HEK293 (cell line): ENCODE data around the gene CIPC.

Source experiments
- CTCF ChIP-seq: fragments of 450-650 bp; formaldehyde crosslinking; IDR thresholded peaks from 2 replicates; pipeline ENCODE4 v1.5.1; 2016; ENCODE audit warnings: missing biosample characterization, missing genetic modification characterization
- GLIS1 ChIP-seq: fragments of 450-650 bp; formaldehyde crosslinking; IDR thresholded peaks from 2 replicates; pipeline ENCODE4 v1.5.1; 2016; ENCODE audit warnings: missing biosample characterization, missing genetic modification characterization
- SETDB1 ChIP-seq: IDR thresholded peaks from one replicate; pipeline ENCODE4 v1.6.1; 2017; ENCODE audit warnings: mild to moderate bottlenecking, low read length, moderate library complexity, mixed read lengths; ENCODE audit not compliant: insufficient read length
- TRIM28 ChIP-seq: IDR thresholded peaks from 2 replicates; pipeline ENCODE4 v1.6.1; 2011; ENCODE audit warnings: low read length, control low read depth, borderline replicate concordance
- YY1 ChIP-seq: fragments of 450-650 bp; formaldehyde crosslinking; IDR thresholded peaks from 2 replicates; pipeline ENCODE4 v1.5.1; 2018; ENCODE audit warnings: missing biosample characterization, missing genetic modification characterization
- YY2 ChIP-seq: fragments of 450-650 bp; formaldehyde crosslinking; IDR thresholded peaks from 2 replicates; pipeline ENCODE4 v1.5.1; 2016; ENCODE audit warnings: missing biosample characterization, missing genetic modification characterization
- ZNF114 ChIP-seq: fragments of 450-650 bp; formaldehyde crosslinking; IDR thresholded peaks from 2 replicates; pipeline ENCODE4 v1.5.0; 2017; ENCODE audit warnings: missing biosample characterization, missing genetic modification characterization
- ZNF488 ChIP-seq: fragments of 450-650 bp; formaldehyde crosslinking; IDR thresholded peaks from 2 replicates; pipeline ENCODE4 v1.5.1; 2016; ENCODE audit warnings: missing biosample characterization, missing genetic modification characterization
- ZNF513 ChIP-seq: fragments of 450-650 bp; IDR thresholded peaks from 2 replicates; pipeline ENCODE4 v1.5.1; 2018; ENCODE audit warnings: missing biosample characterization, missing genetic modification characterization
- ZNF530 ChIP-seq: fragments of 450-650 bp; formaldehyde crosslinking; IDR thresholded peaks from 2 replicates; pipeline ENCODE4 v1.5.1; 2016; ENCODE audit warnings: low read depth, missing biosample characterization, missing genetic modification characterization
- ZNF623 ChIP-seq: fragments of 450-650 bp; formaldehyde crosslinking; IDR thresholded peaks from 2 replicates; pipeline ENCODE4 v1.5.1; 2016; ENCODE audit warnings: missing biosample characterization, missing genetic modification characterization
- ZNF658 ChIP-seq: fragments of 450-650 bp; formaldehyde crosslinking; IDR thresholded peaks from 2 replicates; pipeline ENCODE4; 2016; ENCODE audit warnings: missing biosample characterization, missing genetic modification characterization
- ZNF670 ChIP-seq: fragments of 450-650 bp; formaldehyde crosslinking; IDR thresholded peaks from 2 replicates; pipeline ENCODE4 v1.5.1; 2016; ENCODE audit warnings: missing biosample characterization, missing genetic modification characterization, low read depth

GRCh38 chr14:77120771-77121743 is 23.0 kb downstream of the CIPC start:
- no peak for TF ChIP-seq CTCF
- TF ChIP-seq GLIS1 (tag by site-specific recombination) = no peak
- no peak for TF ChIP-seq ZNF488
- no peak for TF ChIP-seq TRIM28
- TF ChIP-seq YY1 = no peak
- no peak for TF ChIP-seq ZNF658 (tag by site-specific recombination)
- TF ChIP-seq ZNF513 = no peak
- TF ChIP-seq ZNF530 (tag by site-specific recombination) = no peak
- TF ChIP-seq ZNF623 (tag by site-specific recombination) = no peak
- no peak for TF ChIP-seq SETDB1
- TF ChIP-seq ZNF114 (tag by site-specific recombination) = no peak
- TF ChIP-seq YY2 (tag by site-specific recombination) = no peak
- no peak for TF ChIP-seq ZNF670 (tag by site-specific recombination)
